ENCODE data around the gene YBX1. TPM values are rescaled to one million over a fixed set of nuclear protein-coding genes. Genes with fewer than 3 reads are reported as not detected.

YBX1 gene
- total RNA-seq, 1 donor from 2014 or later, result 840 TPM

- intact Hi-C loops (cut with micrococcal nuclease), result no loop called here
These were observed 57.8 kb downstream of the YBX1 start, which contains the start of gene CLDN19 for GRCh38 chr1:42739753-42740700. Gene CLDN19, minus strand, starts transcription at chr1:42740236. Its CDS starts 173 bp downstream, at chr1:42740063.

DNA sequence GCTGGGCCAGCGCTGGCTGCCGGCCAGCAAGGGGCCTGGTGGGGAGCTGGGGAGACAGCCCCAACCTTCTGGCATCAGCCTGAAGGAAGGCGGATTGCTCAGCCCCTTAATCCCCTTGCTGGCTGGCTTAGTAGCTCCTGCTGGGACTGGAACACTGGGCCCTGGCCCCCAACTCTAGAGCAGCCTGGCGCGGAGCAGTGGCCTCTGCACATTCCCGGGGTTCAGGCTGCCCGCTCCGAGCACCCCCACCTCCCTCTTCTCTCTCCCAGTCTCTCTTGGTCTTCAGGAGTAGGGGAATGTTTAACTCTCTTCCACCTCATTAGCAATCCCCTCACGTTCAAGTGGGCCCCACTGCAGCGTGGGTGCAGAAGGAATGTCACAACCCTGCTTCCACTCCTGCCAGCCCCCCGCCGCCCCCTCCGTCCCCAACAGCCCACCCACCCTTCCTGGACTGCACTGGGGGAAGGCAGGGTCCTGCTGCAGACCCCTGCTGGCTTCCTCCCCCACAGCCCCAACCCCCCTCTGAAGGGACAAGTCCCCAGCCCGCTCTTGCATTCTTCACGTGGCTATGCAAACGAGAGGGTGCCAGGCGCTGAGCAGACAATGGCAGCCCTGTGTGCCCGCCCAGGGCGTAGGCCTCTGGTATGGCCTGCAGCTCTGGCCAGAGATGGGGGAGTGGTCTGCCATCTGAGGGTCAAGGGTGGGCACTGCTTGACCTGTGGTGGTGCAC, 58.8 kb downstream of the YBX1 start:
- Mint-ChIP-seq H3K4me3 (ENCODE audit: low read depth) (no peak overlapping the region), H3K27ac (no peak overlapping the region), H3K27me3 (ENCODE audit: low read depth) (no peaks in the 10 kb centered on the region), H3K4me1 (ENCODE audit: low read depth) (peaks cover 7% of the 10 kb centered on the region), H3K9me3 (no peaks in the 10 kb centered on the region), H3K36me3 (ENCODE audit: low read depth) (peaks cover 3% of the 10 kb centered on the region)
- no peak for DNase-seq (ENCODE audit: low spot score)
- intact Hi-C loops (cut with micrococcal nuclease), result no loop called here

More at GRCh38 chr1:42739753-42740700, 57.8 kb downstream of the YBX1 start, which contains the start of gene CLDN19:
- Mint-ChIP-seq H3K4me3 (ENCODE audit: low read depth) (no peak within 1 kb of the TSS), H3K27me3 (ENCODE audit: low read depth) (no peaks in the 10 kb centered on the region), H3K36me3 (ENCODE audit: low read depth) (no peaks in the 10 kb centered on the region), H3K27ac (no peak within 1 kb of the TSS), H3K4me1 (ENCODE audit: low read depth) (peaks cover 7% of the 10 kb centered on the region), H3K9me3 (no peaks in the 10 kb centered on the region)
- DNase-seq (ENCODE audit: low spot score), result no peak

- peaks cover 8% of the 10 kb centered on the region for H3K36me3 Mint-ChIP-seq (ENCODE audit: low read depth)
- H3K27ac Mint-ChIP-seq, result no peak overlapping the region
- H3K4me3 Mint-ChIP-seq (ENCODE audit: low read depth), result no peak overlapping the region
- no peaks in the 10 kb centered on the region for H3K27me3 Mint-ChIP-seq (ENCODE audit: low read depth)
- no peaks in the 10 kb centered on the region for H3K9me3 Mint-ChIP-seq
- no peak for DNase-seq (ENCODE audit: low spot score)
- intact Hi-C loops (cut with micrococcal nuclease), result no loop called here
- H3K4me1 Mint-ChIP-seq (ENCODE audit: low read depth), result peaks cover 7% of the 10 kb centered on the region
These were observed 59.5 kb downstream of the YBX1 start for GRCh38 chr1:42741706-42742105.

DNA sequence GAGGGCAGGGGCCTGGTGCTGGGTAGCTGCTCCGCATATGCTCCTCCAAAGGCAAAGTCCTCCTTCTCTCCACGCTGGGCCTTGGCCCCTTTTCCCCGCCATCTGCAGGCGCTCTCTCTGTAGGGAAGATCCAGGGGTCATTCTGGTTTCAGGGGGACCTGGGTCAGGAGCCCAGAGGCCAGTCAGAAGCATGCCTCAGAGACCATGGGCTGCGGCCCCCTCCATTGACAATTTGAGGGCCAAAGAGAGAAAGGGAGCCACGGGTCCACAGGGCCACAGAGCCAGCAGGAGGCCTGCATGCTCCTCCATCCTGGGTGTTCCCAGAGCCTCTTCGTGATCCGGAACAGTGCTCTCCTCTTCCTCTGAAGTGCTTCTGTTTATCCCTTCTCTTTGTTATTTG, 59.9 kb downstream of the YBX1 start:
- H3K9me3 Mint-ChIP-seq, result no peaks in the 10 kb centered on the region
- no peak for DNase-seq (ENCODE audit: low spot score)
- H3K27ac Mint-ChIP-seq, result no peak overlapping the region
- no peaks in the 10 kb centered on the region for H3K27me3 Mint-ChIP-seq (ENCODE audit: low read depth)
- intact Hi-C loops (cut with micrococcal nuclease), result no loop called here
- H3K4me1 Mint-ChIP-seq (ENCODE audit: low read depth), result peaks cover 3% of the 10 kb centered on the region
- peaks cover 13% of the 10 kb centered on the region for H3K36me3 Mint-ChIP-seq (ENCODE audit: low read depth)
- H3K4me3 Mint-ChIP-seq (ENCODE audit: low read depth), result no peak overlapping the region

DNA sequence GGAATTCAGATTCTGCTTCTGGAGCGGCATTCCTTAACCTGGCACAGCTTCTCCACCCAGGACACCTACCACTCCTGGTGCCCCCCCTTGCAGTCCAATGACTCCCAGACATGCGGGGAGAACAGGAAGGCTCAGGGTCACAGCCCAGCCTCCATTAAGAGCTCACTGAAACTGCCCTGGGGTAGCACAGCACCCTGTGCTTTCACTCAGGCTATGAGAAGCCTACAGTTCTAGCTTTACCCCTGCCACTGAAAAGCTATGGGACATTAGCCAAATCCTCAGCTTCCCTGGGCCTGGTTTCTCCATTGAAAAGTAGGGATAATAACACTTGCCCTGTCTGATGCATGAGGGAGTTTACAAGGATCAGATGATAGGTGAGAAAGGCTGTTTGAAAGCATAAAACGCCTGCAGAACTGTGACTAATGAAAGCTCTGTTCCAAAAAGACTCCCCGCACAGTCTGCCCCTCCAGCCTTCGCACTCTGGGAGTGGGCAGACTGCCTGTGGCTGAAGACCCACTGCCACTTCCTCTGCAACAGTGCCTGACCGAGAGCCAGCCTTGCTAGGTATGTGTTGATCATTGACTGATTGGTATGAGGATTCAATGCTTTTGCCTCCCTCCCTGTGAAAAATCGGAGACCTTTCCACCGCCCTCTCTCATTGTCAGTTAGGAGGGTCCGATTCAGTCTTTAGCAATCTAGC, 60.5 kb downstream of the YBX1 start:
- H3K4me3 Mint-ChIP-seq (ENCODE audit: low read depth), result no peak overlapping the region

GRCh38 chr1:42743317-42744147, 61.3 kb downstream of the YBX1 start:
- no peak for DNase-seq (ENCODE audit: low spot score)
- Mint-ChIP-seq H3K36me3 (ENCODE audit: low read depth) (peaks cover 24% of the 10 kb centered on the region), H3K9me3 (no peaks in the 10 kb centered on the region), H3K4me3 (ENCODE audit: low read depth) (no peak overlapping the region), H3K27ac (no peak overlapping the region), H3K4me1 (ENCODE audit: low read depth) (no peaks in the 10 kb centered on the region), H3K27me3 (ENCODE audit: low read depth) (no peaks in the 10 kb centered on the region)
- intact Hi-C loops (cut with micrococcal nuclease), result no loop called here

More for the DNA sequence above, 60.5 kb downstream of the YBX1 start:
- H3K36me3 Mint-ChIP-seq (ENCODE audit: low read depth), result peaks cover 16% of the 10 kb centered on the region
- no peaks in the 10 kb centered on the region for H3K27me3 Mint-ChIP-seq (ENCODE audit: low read depth)
- H3K27ac Mint-ChIP-seq, result no peak overlapping the region
- H3K4me1 Mint-ChIP-seq (ENCODE audit: low read depth), result no peaks in the 10 kb centered on the region
- no peaks in the 10 kb centered on the region for H3K9me3 Mint-ChIP-seq
- no peak for DNase-seq (ENCODE audit: low spot score)
- intact Hi-C loops (cut with micrococcal nuclease), result no loop called here

DNA sequence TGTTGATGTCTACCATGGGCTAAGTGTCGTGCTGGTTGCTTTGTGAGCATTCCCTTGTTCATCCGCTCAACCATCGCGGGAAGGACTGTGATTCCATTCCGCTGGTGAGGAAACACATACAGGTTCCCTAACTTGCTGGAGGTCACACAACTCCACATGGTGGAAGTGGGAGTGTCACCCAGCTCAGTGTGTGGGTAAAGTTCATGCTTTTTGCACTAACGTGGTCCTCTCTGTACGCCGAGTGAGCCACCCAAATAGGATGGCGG, 61.9 kb downstream of the YBX1 start:
- intact Hi-C loops (cut with micrococcal nuclease), result no loop called here
- H3K36me3 Mint-ChIP-seq (ENCODE audit: low read depth), result peaks cover 29% of the 10 kb centered on the region
- no peaks in the 10 kb centered on the region for H3K27me3 Mint-ChIP-seq (ENCODE audit: low read depth)
- no peaks in the 10 kb centered on the region for H3K9me3 Mint-ChIP-seq
- H3K4me3 Mint-ChIP-seq (ENCODE audit: low read depth), result no peak overlapping the region
- no peak overlapping the region for H3K27ac Mint-ChIP-seq
- H3K4me1 Mint-ChIP-seq (ENCODE audit: low read depth), result no peaks in the 10 kb centered on the region
- DNase-seq (ENCODE audit: low spot score), result no peak

- Mint-ChIP-seq H3K9me3 (no peaks in the 10 kb centered on the region), H3K27ac (no peak overlapping the region), H3K4me3 (ENCODE audit: low read depth) (no peak overlapping the region), H3K4me1 (ENCODE audit: low read depth) (no peaks in the 10 kb centered on the region), H3K27me3 (ENCODE audit: low read depth) (no peaks in the 10 kb centered on the region), H3K36me3 (ENCODE audit: low read depth) (peaks cover 42% of the 10 kb centered on the region)
- DNase-seq (ENCODE audit: low spot score), result no peak
- intact Hi-C loops (cut with micrococcal nuclease), result loop anchor here (5.0 kb wide), 1 partner anchor 169 kb away; no protein-coding TSS in a partner anchor
These were observed 63.6 kb downstream of the YBX1 start for GRCh38 chr1:42745851-42746250.

- Mint-ChIP-seq H3K9me3 (peaks cover 1% of the 10 kb centered on the region), H3K27ac (no peak overlapping the region), H3K4me1 (ENCODE audit: low read depth) (no peaks in the 10 kb centered on the region), H3K4me3 (ENCODE audit: low read depth) (no peak overlapping the region), H3K27me3 (ENCODE audit: low read depth) (no peaks in the 10 kb centered on the region), H3K36me3 (ENCODE audit: low read depth) (peaks cover 44% of the 10 kb centered on the region)
- intact Hi-C loops (cut with micrococcal nuclease), result loop anchor here (5.0 kb wide), 1 partner anchor 169 kb away; no protein-coding TSS in a partner anchor
- DNase-seq (ENCODE audit: low spot score), result no peak
These were observed 64.4 kb downstream of the YBX1 start for GRCh38 chr1:42746436-42747105.

- intact Hi-C loops (cut with micrococcal nuclease), result loop anchor here (5.0 kb wide), 1 partner anchor 170 kb away; no protein-coding TSS in a partner anchor
- Mint-ChIP-seq H3K27ac (no peak overlapping the region), H3K4me1 (ENCODE audit: low read depth) (no peaks in the 10 kb centered on the region), H3K27me3 (ENCODE audit: low read depth) (no peaks in the 10 kb centered on the region), H3K4me3 (ENCODE audit: low read depth) (no peak overlapping the region), H3K9me3 (peaks cover 5% of the 10 kb centered on the region), H3K36me3 (ENCODE audit: low read depth) (peaks cover 49% of the 10 kb centered on the region)
- DNase-seq (ENCODE audit: low spot score), result no peak
These were observed 64.9 kb downstream of the YBX1 start for GRCh38 chr1:42747125-42747524.

GRCh38 chr1:42748021-42748420, 65.8 kb downstream of the YBX1 start:
- intact Hi-C loops (cut with micrococcal nuclease), result loop anchor here (5.0 kb wide), 1 partner anchor 171 kb away; no protein-coding TSS in a partner anchor
- peaks cover 58% of the 10 kb centered on the region for H3K36me3 Mint-ChIP-seq (ENCODE audit: low read depth)
- DNase-seq (ENCODE audit: low spot score), result no peak
- no peaks in the 10 kb centered on the region for H3K4me1 Mint-ChIP-seq (ENCODE audit: low read depth)
- H3K27ac Mint-ChIP-seq, result no peak overlapping the region
- no peaks in the 10 kb centered on the region for H3K27me3 Mint-ChIP-seq (ENCODE audit: low read depth)
- H3K4me3 Mint-ChIP-seq (ENCODE audit: low read depth), result no peak overlapping the region
- peaks cover 5% of the 10 kb centered on the region for H3K9me3 Mint-ChIP-seq
